Measurements from ENCODE around the gene PCBP3.

GRCh38 chr21:45780647-45781046 is 137.1 kb downstream of the PCBP3 start:
- no peak for TF ChIP-seq GATA2 (IDR thresholded peaks at IDR 0.05; ENCODE audit: low read depth, low read length)
- TF ChIP-seq GATA3 (IDR thresholded peaks at IDR 0.05; ENCODE audit: low read depth, low read length) = no peak
